ENCODE results near the gene F2RL3. TPM values are rescaled to one million over a fixed set of nuclear protein-coding genes. Genes with fewer than 3 reads are reported as not detected.

Gene F2RL3
- 0.71 and 1.4 TPM in 2 replicates for total RNA-seq

GRCh38 chr19:16888629-16889365 lies at the start of gene F2RL3:
Gene F2RL3, plus strand, starts transcription at chr19:16888999. Its CDS starts 191 bp downstream, at chr19:16889190.
- DNase-seq (ENCODE audit: low read depth, low spot score), result peak; percentile 44

GRCh38 chr19:16841391-16841926 lies 47.3 kb upstream of the F2RL3 start:
- no peak for DNase-seq (ENCODE audit: low read depth, low spot score)

GRCh38 chr19:16846901-16847300 lies 41.9 kb upstream of the F2RL3 start:
- DNase-seq (ENCODE audit: low read depth, low spot score), result no peak

- DNase-seq (ENCODE audit: low read depth, low spot score), result no peak
Observed at GRCh38 chr19:16847430-16847829, 41.4 kb upstream of the F2RL3 start.

- DNase-seq (ENCODE audit: low read depth, low spot score), result no peak
Observed at GRCh38 chr19:16849168-16849567, 39.6 kb upstream of the F2RL3 start.

- no peak for DNase-seq (ENCODE audit: low read depth, low spot score)
Observed at GRCh38 chr19:16850133-16850532, 38.7 kb upstream of the F2RL3 start.

- DNase-seq (ENCODE audit: low read depth, low spot score), result no peak
Observed at GRCh38 chr19:16851031-16851712, 37.6 kb upstream of the F2RL3 start.

GRCh38 chr19:16853066-16853465 lies 35.7 kb upstream of the F2RL3 start:
- DNase-seq (ENCODE audit: low read depth, low spot score), result no peak

GRCh38 chr19:16856091-16856490 lies 32.7 kb upstream of the F2RL3 start:
- no peak for DNase-seq (ENCODE audit: low read depth, low spot score)

GRCh38 chr19:16859626-16860025 lies 29.2 kb upstream of the F2RL3 start:
- no peak for DNase-seq (ENCODE audit: low read depth, low spot score)

- no peak for DNase-seq (ENCODE audit: low read depth, low spot score)
Observed at GRCh38 chr19:16860118-16860517, 28.7 kb upstream of the F2RL3 start.

- DNase-seq (ENCODE audit: low read depth, low spot score), result no peak
Observed at GRCh38 chr19:16861011-16861410, 27.8 kb upstream of the F2RL3 start.

- DNase-seq (ENCODE audit: low read depth, low spot score), result no peak
Observed at GRCh38 chr19:16861834-16862233, 27.0 kb upstream of the F2RL3 start.

- DNase-seq (ENCODE audit: low read depth, low spot score), result no peak
Observed at GRCh38 chr19:16862826-16863415, 25.9 kb upstream of the F2RL3 start.

GRCh38 chr19:16867211-16867610 lies 21.6 kb upstream of the F2RL3 start:
- no peak for DNase-seq (ENCODE audit: low read depth, low spot score)

- DNase-seq (ENCODE audit: low read depth, low spot score), result no peak
Observed at GRCh38 chr19:16868423-16869130, 20.2 kb upstream of the F2RL3 start.

- no peak for DNase-seq (ENCODE audit: low read depth, low spot score)
Observed at GRCh38 chr19:16869331-16869972, 19.3 kb upstream of the F2RL3 start.

- DNase-seq (ENCODE audit: low read depth, low spot score), result peak; percentile 64
Observed at GRCh38 chr19:16871871-16872270, 16.9 kb upstream of the F2RL3 start.

- DNase-seq (ENCODE audit: low read depth, low spot score), result no peak
Observed at GRCh38 chr19:16872728-16873127, 16.1 kb upstream of the F2RL3 start.

- DNase-seq (ENCODE audit: low read depth, low spot score), result no peak
Observed at GRCh38 chr19:16873594-16873993, 15.2 kb upstream of the F2RL3 start.
